22Rv1 (cell line): ENCODE results near the gene MAPK6.

Source experiments
- CTCF ChIP-seq: fragments of 450-650 bp; IDR thresholded peaks from 2 replicates; pipeline ENCODE4 v1.5.1; 2017; ENCODE audit warnings: mild to moderate bottlenecking
- ZFX ChIP-seq: fragments of 450-650 bp; IDR thresholded peaks from 2 replicates; pipeline ENCODE4 v1.6.1; 2017; ENCODE audit warnings: antibody characterized with exemption, borderline replicate concordance

- no peak for TF ChIP-seq CTCF
- no peak for TF ChIP-seq ZFX
Measured at GRCh38 chr15:51982770-51983103, 36.3 kb upstream of the MAPK6 start.
